WI38 (cell line): Measurements from ENCODE around the gene PEPD.

Experiments
- H3K4me3 ChIP-seq: 2 replicates; pipeline ENCODE4 v1.5.1; 2011; ENCODE audit warnings: low read depth, mild to moderate bottlenecking, control low read depth, low read length
- CTCF ChIP-seq: IDR thresholded peaks from 2 replicates; pipeline ENCODE4 v1.5.1; 2012; ENCODE audit warnings: low read depth, mild to moderate bottlenecking, control low read depth, low read length

The PEPD gene

GRCh38 chr19:33512021-33512420 lies 9.6 kb downstream of the PEPD start:
- no peak for TF ChIP-seq CTCF
- H3K4me3 ChIP-seq: no peak overlapping the region

GRCh38 chr19:33511346-33511745 lies 10.2 kb downstream of the PEPD start:
- TF ChIP-seq CTCF: no peak
- H3K4me3 ChIP-seq: no peak overlapping the region

GRCh38 chr19:33510462-33511194 lies 11.0 kb downstream of the PEPD start:
- TF ChIP-seq CTCF: no peak
- H3K4me3 ChIP-seq: no peak overlapping the region

- no peak overlapping the region for H3K4me3 ChIP-seq
- TF ChIP-seq CTCF: no peak
Measured at GRCh38 chr19:33509774-33510173, 11.8 kb downstream of the PEPD start.

GRCh38 chr19:33508941-33509614 lies 12.5 kb downstream of the PEPD start:
- TF ChIP-seq CTCF: no peak
- no peak overlapping the region for H3K4me3 ChIP-seq

- H3K4me3 ChIP-seq: no peak overlapping the region
- no peak for TF ChIP-seq CTCF
Measured at GRCh38 chr19:33508431-33508830, 13.2 kb downstream of the PEPD start.

GRCh38 chr19:33508009-33508408 lies 13.6 kb downstream of the PEPD start:
- TF ChIP-seq CTCF: no peak
- H3K4me3 ChIP-seq: no peak overlapping the region
